HT-29 (cell line): ENCODE results near the gene PRKG1. TPM values are rescaled to one million over a fixed set of nuclear protein-coding genes. Genes with fewer than 3 reads are reported as not detected.

Experiments used
- DNase-seq: peaks from one replicate; pipeline ENCODE4 v3.0.0-alpha.2; 2015; ENCODE audit warnings: low spot score
- total RNA-seq: library from RNA; depleted of rRNA; stranded (reverse); fragments of >200 nt; shearing (Covaris generic); gene quantifications from 2 replicates; pipeline ENCODE4 v1.2.3, GENCODE V29; 2014

Gene PRKG1
- total RNA-seq, 1 experiment from 2014 or later: not detected

- DNase-seq: no peak
These were observed 622.0 kb downstream of the PRKG1 start for GRCh38 chr10:51696251-51696650.

- DNase-seq: no peak
These were observed 624.3 kb downstream of the PRKG1 start for GRCh38 chr10:51698473-51699063.

DNA sequence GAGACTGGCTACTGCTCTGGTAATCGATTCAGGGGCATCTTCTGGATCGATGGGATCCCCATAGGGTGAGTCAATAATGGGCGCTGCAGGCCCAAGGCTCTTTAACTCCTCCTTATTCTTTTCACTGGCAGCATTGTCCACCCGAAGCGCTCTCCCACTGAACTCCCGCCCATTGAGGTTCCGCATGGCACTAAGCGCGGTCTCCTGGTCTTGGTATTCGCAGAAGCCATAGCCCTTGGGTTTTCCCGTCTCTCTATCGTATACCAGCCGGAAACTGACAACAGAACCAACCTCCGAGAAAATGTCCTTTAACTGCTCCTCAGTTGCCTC is 624.8 kb downstream of the PRKG1 start:
- DNase-seq: no peak

DNA sequence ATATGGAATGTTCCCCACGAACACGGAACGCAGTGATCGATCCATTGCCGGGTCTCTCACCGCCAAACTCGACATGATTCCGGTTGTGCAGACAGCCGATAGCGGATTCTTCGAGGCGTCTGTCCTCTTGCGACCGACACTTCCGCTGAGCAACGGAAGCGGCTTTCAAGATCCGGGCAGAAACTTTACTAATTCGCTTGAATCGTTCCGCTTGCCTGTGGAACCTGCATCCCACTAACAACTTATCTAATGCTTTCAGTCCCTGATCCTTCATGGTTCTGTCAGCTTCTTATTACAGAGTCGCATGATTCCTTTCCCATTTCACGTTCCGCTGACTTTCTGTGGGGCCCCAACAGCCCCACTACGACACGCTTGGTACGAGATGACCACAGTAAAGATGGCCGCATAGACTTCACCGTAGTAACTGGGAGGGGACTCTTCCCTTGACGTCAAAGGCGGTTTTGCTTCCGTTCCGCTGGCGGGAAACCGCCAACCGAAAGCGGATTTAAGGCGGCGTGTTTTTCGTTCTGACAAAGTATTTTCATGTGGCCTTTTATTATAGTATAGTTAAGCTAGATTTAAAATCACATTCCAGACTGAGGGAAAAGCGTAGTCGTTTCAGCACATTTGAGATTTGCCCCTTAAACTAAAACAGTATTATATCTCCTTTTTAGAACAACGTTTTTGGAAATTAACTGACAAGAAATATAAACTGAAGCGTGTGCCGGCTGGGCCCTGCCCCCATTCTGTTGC is 625.4 kb downstream of the PRKG1 start, which contains the start of gene CSTF2T:
Gene CSTF2T, minus strand, starts transcription at position 121 of the 753 bp plus-strand sequence. Its CDS starts 46 bp downstream, at position 75.
- peak; percentile 94 for DNase-seq

GRCh38 chr10:51700228-51700817 is 626.0 kb downstream of the PRKG1 start:
- peak; percentile 61 for DNase-seq

DNA sequence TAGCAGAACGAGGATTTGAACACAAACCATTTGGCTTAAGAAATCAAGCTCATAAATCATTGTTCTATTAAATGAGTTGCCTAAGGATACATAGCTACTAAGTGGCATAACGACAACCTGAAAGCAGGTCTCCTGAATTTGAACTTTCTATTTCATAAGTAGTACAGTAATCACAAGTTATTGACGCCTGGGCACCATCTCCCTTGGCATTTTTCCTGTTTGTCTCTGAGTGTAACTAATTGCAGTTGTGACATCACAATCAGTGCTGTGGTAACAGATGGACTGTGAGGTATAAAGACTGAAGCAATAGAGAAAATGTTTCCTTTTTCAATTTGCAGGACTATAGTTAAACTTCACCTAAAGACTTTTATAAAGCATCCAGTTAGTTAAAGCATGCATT is 631.5 kb downstream of the PRKG1 start:
- DNase-seq: no peak

- no peak for DNase-seq
These were observed 631.9 kb downstream of the PRKG1 start for GRCh38 chr10:51706225-51706624.

DNA sequence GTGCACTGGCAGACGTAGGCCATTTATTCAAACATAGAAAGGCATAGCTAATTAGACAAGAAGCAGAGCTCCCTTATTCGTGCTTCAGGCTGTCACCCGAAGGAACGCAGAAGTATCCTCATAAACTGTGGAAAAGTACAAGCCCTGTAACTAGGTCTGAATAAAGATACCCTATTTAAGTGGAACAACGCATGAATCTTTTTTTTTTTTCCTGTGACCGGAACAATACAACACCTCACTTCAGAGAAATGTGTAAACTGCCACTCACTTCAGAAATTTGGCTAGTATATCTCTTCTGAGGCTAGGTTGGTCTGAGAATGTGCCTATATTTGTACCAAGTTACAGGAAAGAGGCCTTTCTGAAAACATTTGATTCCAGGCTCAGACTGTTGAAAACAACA is 633.1 kb downstream of the PRKG1 start:
- DNase-seq: no peak

- no peak for DNase-seq
These were observed 633.6 kb downstream of the PRKG1 start for GRCh38 chr10:51707821-51708424.

- DNase-seq: no peak
These were observed 634.3 kb downstream of the PRKG1 start for GRCh38 chr10:51708609-51709008.

DNA sequence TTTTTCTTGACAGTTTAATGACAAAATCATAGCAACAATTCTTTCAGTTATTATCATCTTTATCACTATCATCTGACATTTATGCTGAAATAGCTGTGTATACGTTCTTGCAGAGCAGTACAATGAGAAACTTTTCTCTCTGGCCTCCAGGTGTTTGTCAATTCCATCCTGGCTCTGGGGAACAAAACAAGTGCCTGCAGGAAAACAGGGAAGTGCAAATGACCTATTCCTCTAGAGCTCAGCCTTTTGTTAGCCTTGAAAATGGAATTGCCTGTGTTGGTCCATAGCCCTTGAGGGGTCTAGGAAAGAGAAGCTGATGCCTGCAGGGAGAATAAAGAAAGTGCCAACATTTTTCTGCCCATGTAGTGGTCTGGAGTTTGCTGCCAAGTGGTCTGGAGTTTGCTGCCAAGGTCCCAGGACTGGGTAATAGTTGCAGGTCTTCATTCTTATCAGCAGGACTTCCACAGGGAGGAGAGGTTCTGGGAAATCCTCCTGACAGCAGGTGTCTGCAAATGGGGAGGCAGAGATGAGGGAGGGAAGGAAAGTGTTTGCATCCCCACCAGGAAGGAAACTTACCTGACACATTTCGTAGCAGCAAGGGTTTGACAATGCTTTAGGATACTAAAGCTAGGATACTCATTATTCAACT is 635.2 kb downstream of the PRKG1 start:
- DNase-seq: no peak

- no peak for DNase-seq
These were observed 637.2 kb downstream of the PRKG1 start for GRCh38 chr10:51711519-51711891.

GRCh38 chr10:51716981-51717380 is 642.7 kb downstream of the PRKG1 start:
- DNase-seq: no peak

DNA sequence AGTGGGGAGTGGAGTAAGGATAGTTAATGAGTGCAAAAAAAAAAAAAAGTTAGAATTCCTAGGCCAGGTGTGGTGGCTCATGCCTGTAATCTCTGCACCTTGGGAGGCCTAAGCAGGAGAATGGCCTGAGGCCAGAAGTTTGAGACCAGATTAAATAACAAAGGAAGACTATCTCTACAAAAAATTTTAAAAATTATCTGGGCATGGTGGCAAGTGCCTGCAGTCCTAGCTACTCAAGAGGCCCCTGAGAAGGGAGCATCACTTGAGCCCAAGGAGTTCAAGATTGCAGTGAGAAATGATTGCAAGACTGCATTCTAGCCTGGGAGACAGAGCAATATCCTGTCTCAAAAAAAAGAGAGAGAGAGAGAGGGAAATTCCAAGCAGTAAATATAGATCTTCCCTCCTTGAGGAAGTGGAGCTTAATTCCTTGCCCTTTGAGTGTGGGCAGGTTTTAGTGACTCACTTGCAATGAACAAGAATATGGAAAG is 644.6 kb downstream of the PRKG1 start:
- no peak for DNase-seq

GRCh38 chr10:51724038-51724437 is 649.8 kb downstream of the PRKG1 start:
- no peak for DNase-seq

GRCh38 chr10:51729822-51730555 is 655.7 kb downstream of the PRKG1 start:
- DNase-seq: no peak

- no peak for DNase-seq
These were observed 658.8 kb downstream of the PRKG1 start for GRCh38 chr10:51733057-51733456.

GRCh38 chr10:51743146-51743545 is 668.9 kb downstream of the PRKG1 start:
- no peak for DNase-seq

DNA sequence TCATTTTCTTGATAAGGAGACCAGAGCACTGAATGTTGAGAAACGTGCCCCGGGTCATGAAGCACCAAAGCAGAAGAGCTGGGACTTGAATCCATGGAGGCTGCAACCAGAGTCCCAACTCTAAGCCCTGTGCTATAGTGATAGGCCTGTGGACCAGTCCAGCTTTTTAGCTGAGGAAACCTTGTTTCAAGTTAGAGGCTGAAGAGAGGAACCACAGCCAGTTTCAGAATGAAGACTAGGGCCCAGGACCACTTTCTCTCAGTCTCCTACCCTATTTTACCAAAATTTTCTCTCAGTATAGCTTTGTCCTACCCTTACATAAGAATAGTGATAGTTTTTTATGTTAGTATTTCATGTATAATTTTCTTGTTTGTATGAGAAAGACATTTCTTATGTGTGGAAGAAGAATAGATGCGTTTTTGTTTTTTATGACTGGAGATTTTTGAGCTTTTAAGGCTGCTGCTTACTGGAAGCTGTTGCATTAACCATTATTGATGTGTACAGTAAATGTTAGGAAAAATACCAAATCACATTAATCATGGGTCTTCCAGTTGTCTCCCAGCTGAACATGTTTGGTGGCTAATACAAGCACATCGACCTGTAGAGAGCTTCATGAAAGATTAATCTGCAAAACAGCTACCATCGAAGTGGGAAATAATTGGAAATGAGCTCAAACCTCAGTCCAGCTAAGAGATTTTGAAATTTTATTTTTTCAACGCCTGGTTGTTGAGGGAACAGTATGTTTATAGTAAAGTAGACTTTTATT is 670.1 kb downstream of the PRKG1 start:
- no peak for DNase-seq

GRCh38 chr10:51745397-51745796 is 671.1 kb downstream of the PRKG1 start:
- no peak for DNase-seq
